Prostate gland (tissue), 2 donors: ENCODE results near the gene LAMTOR5.

Experiments
- CTCF ChIP-seq, 4 experiments: fragments of 200-600 bp in 2 of 4; fragments of 450-650 bp in 2 of 4; sonication (generic) in 2 of 4; IDR thresholded peaks; 1 replicate in 3 of 4; 2 replicates in 1 of 4; pipeline ENCODE4 v1.5.1; 2016 to 2019; ENCODE audit warnings: antibody characterized with exemption in 4 of 4, mild to moderate bottlenecking in 2 of 4, moderate library complexity in 2 of 4
- POLR2A ChIP-seq: fragments of 450-650 bp; IDR thresholded peaks from one replicate; pipeline ENCODE4 v1.6.1; 2016; ENCODE audit warnings: antibody characterized with exemption, mild to moderate bottlenecking

GRCh38 chr1:110387048-110387754, 20.3 kb downstream of the LAMTOR5 start:
- TF ChIP-seq CTCF (IDR thresholded peaks at IDR 0.05) (no peak), POLR2A (no peak)
